Measurements from ENCODE around the gene GNPTG. TPM values are rescaled to one million over a fixed set of nuclear protein-coding genes. Genes with fewer than 3 reads are reported as not detected.

GNPTG gene
- total and polyA plus RNA-seq, 2 of the 8 experiments (the other 6 are each of a cell fraction or from before 2014, with no cell fraction given): 26.2 to 51.2 TPM

GRCh38 chr16:1354815-1355540 is 3.2 kb downstream of the GNPTG start:
- Histone ChIP-seq H3K18ac (ENCODE audit: extremely low read depth, low read length) (no peak overlapping the region), H3K79me2 (ENCODE audit: control insufficient read depth in 1 of 2, insufficient read depth in 2 of 2, low read length in 2 of 2) (peaks cover 0 to 54% of the 10 kb centered on the region in 2 experiments; a peak in 2 of 4 replicates), H4K5ac (ENCODE audit: insufficient read length, low read depth, low read length) (no peak overlapping the region), H2BK5ac (ENCODE audit: low read depth, low read length) (no peak overlapping the region), H4K8ac (ENCODE audit: extremely low read depth, insufficient read depth, low read length) (0 out of 2 replicates have a peak overlapping the region, but pooled peaks have one; percentile 79), H4K20me1 (replicated peaks in 1 of 2; ENCODE audit: control insufficient read depth in 1 of 2, insufficient read depth in 2 of 2, low read length in 2 of 2) (peaks cover under 1 to 23% of the 10 kb centered on the region in 2 experiments), H2BK12ac (ENCODE audit: low read depth, low read length) (no peak overlapping the region), H2BK20ac (ENCODE audit: low read length) (no peak overlapping the region), H3K79me1 (ENCODE audit: low read depth, low read length) (peaks cover 25% of the 10 kb centered on the region), H2AK5ac (ENCODE audit: low read depth, low read length) (no peak overlapping the region), H3K4ac (replicated peaks; ENCODE audit: insufficient read length, low read depth, low read length) (no peak overlapping the region), H3K4me2 (ENCODE audit: insufficient read depth in 1 of 2, low read depth in 2 of 2, low read length in 2 of 2) (no peak overlapping the region), H2BK120ac (replicated peaks; ENCODE audit: low read depth, low read length) (no peak overlapping the region), H3K23ac (ENCODE audit: insufficient read length) (no peak overlapping the region), H3K9ac (replicated peaks in 1 of 4; ENCODE audit: extremely low read depth in 1 of 4, low read depth in 3 of 4, low read length in 3 of 4) (no peak overlapping the region), H2BK15ac (ENCODE audit: low read length) (no peak overlapping the region), H2AFZ (ENCODE audit: low read length) (no peak overlapping the region), H3K27me3 (replicated peaks in 1 of 4; ENCODE audit: control insufficient read depth in 3 of 4, extremely low read depth in 1 of 4, insufficient read depth in 3 of 4, low read length in 3 of 4) (no peaks in the 10 kb centered on the region; a peak in 1 of 7 replicates), H3K27ac (ENCODE audit: low read depth, low read length) (no peak overlapping the region), H3K56ac (replicated peaks; ENCODE audit: insufficient read length, low read depth, low read length) (no peak overlapping the region), H3K4me3 (ENCODE audit: extremely low read depth in 1 of 4, insufficient read depth in 2 of 4, low read depth in 3 of 4, low read length in 4 of 4) (no peak overlapping the region), H4K91ac (replicated peaks; ENCODE audit: insufficient read length, low read length) (no peak overlapping the region), H3K14ac (ENCODE audit: insufficient read length) (no peak overlapping the region), H3K4me1 (replicated peaks in 1 of 4; ENCODE audit: control insufficient read depth in 3 of 4, insufficient read depth in 4 of 4, low read length in 3 of 4) (peaks cover 0 to 7% (median 4%) of the 10 kb centered on the region in 4 experiments; a peak in 3 of 7 replicates), H3K9me3 (ENCODE audit: insufficient read depth in 2 of 2, low read depth in 1 of 2, low read length in 1 of 2) (no peaks in the 10 kb centered on the region), H3K36me3 (ENCODE audit: control insufficient read depth in 2 of 4, insufficient read depth in 4 of 4, low read length in 3 of 4) (peaks cover 0 to 4% (median 0%) of the 10 kb centered on the region in 4 experiments; a peak in 1 of 8 replicates), H3K23me2 (ENCODE audit: low read depth, low read length) (peaks cover 14% of the 10 kb centered on the region)
- POLR2A ChIA-PET (ENCODE audit: partially characterized antibody): no interaction called here
- DNase-seq (ENCODE audit: low read depth in 1 of 2, low spot score in 2 of 2) (no peak), FAIRE-seq (no peak)
- 91% methylated on average over 25 of the region's 49 CpGs; no CpG with 5 or more reads in 1 of the 2 experiments for WGBS, 2 experiments (ENCODE audit: extremely low coverage in 1 of 2, insufficient coverage in 1 of 2, insufficient read length in 1 of 2, insufficient replicate concordance in 2 of 2, low coverage in 1 of 2, low lambda C conversion rate in 2 of 2, missing lambda C conversion rate in 1 of 2)
- CTCF ChIA-PET (ENCODE audit: partially characterized antibody): interaction anchor here (0.8 to 3.5 kb wide), 5 partner anchors 9 to 25 kb away, joined by 3 to 32 read pairs (median 4); no protein-coding TSS in a partner anchor
- no peak for TF ChIP-seq SRF (IDR thresholded peaks at IDR 0.05; ENCODE audit: low read depth, low read length)
- no peak for TF ChIP-seq CBX5 (IDR thresholded peaks at IDR 0.05; ENCODE audit: low read depth, low read length)
- no peak for TF ChIP-seq ATF3 (IDR thresholded peaks at IDR 0.05; ENCODE audit: insufficient read depth, low read depth, low read length)
- no peak for TF ChIP-seq BCL11A (IDR thresholded peaks at IDR 0.05; ENCODE audit: low read depth in 2 of 2, low read length in 2 of 2)
- TF ChIP-seq EZH2 (IDR thresholded peaks at IDR 0.05; ENCODE audit: low read depth, low read length, severe bottlenecking): no peak
- no peak for TF ChIP-seq CEBPB (IDR thresholded peaks at IDR 0.05; ENCODE audit: low read depth, low read length)
- TF ChIP-seq SP1 (IDR thresholded peaks at IDR 0.05; ENCODE audit: low read depth, low read length): no peak
- no peak for TF ChIP-seq SIRT6 (IDR thresholded peaks at IDR 0.05; ENCODE audit: low read length)
- no peak for TF ChIP-seq SP2 (IDR thresholded peaks at IDR 0.05; ENCODE audit: low read length)
- TF ChIP-seq SP4 (IDR thresholded peaks at IDR 0.05; ENCODE audit: low read length): no peak
- no peak for TF ChIP-seq TAF7 (optimal IDR thresholded peaks at IDR 0.05; ENCODE audit: borderline replicate concordance, low read depth, low read length)
- no peak for TF ChIP-seq BRCA1 (IDR thresholded peaks at IDR 0.05; ENCODE audit: low read depth, low read length)
